Ishikawa (cell line): ENCODE data around the gene STH.

ENCODE experiments used
- CEBPB ChIP-seq: IDR thresholded peaks from 2 replicates; pipeline ENCODE4 v1.6.1; 2012
- CREB1 ChIP-seq: IDR thresholded peaks from 2 replicates; pipeline ENCODE4 v1.6.1; 2012; ENCODE audit warnings: low read depth
- EGR1 ChIP-seq: IDR thresholded peaks from 2 replicates; pipeline ENCODE4 v1.6.1; 2012
- EP300 ChIP-seq: IDR thresholded peaks from 2 replicates; pipeline ENCODE4 v1.6.1; 2012; ENCODE audit warnings: borderline replicate concordance
- FOXM1 ChIP-seq: IDR thresholded peaks from 2 replicates; pipeline ENCODE4 v1.6.1; 2012; ENCODE audit warnings: low read depth, borderline replicate concordance
- NFIC ChIP-seq: IDR thresholded peaks from 2 replicates; pipeline ENCODE4 v1.6.1; 2012
- RAD21 ChIP-seq: IDR thresholded peaks from 2 replicates; pipeline ENCODE4 v1.6.1; 2012; ENCODE audit warnings: low read depth
- REST ChIP-seq: IDR thresholded peaks from 2 replicates; pipeline ENCODE4 v1.6.1; 2012; ENCODE audit warnings: low read depth, mild to moderate bottlenecking
- TAF1 ChIP-seq: IDR thresholded peaks from 2 replicates; pipeline ENCODE4 v1.6.1; 2012; ENCODE audit warnings: low read depth, mild to moderate bottlenecking
- TCF12 ChIP-seq: IDR thresholded peaks from 2 replicates; pipeline ENCODE4 v1.6.1; 2012; ENCODE audit warnings: low read depth
- TEAD4 ChIP-seq: IDR thresholded peaks from 2 replicates; pipeline ENCODE4 v1.6.1; 2012
- YY1 ChIP-seq: IDR thresholded peaks from 2 replicates; pipeline ENCODE4 v1.6.1; 2012; ENCODE audit warnings: low read depth
- ZBTB7A ChIP-seq: IDR thresholded peaks from 2 replicates; pipeline ENCODE4 v1.6.1; 2012; ENCODE audit warnings: low read depth
- TF ChIP-seq, protein P1 (sequence below): IDR thresholded peaks from 2 replicates; pipeline ENCODE4 v1.6.1; 2012
- TF ChIP-seq, protein P2 (sequence below): IDR thresholded peaks from 2 replicates; pipeline ENCODE4 v1.6.1; 2012

Gene STH

DNA sequence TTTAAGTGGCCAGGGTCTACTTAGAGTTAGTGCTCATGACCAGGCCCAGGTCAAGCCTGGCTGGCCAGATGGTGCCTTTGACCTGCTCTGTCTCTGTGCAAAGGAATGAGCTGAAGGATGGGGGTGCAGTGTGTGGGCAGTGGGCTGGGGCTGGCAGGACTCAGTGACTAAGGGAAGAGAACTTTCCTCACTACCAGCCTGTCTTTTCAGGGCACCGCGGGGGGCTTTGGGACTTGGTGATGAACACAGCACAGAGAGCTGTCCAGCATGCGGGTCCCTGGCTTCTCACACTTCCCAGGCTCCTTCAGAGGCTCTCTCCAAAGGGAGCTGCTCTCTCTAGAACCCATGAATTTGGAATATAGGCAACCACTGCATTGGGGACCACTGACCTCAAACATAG lies 43.0 kb upstream of the STH start:
- TF ChIP-seq FOXM1 (no peak), ZBTB7A (no peak), REST (peak; percentile 45; the same call in 1 of the 2 replicates), NFIC (no peak), EGR1 (no peak), TAF1 (no peak)

- TF ChIP-seq CREB1 (no peak), REST (no peak), RAD21 (no peak)
Measured at GRCh38 chr17:45958307-45958706, 40.7 kb upstream of the STH start.

- TF ChIP-seq TCF12 (no peak), CREB1 (no peak), EGR1 (no peak)
Measured at GRCh38 chr17:45958994-45959665, 39.9 kb upstream of the STH start.

DNA sequence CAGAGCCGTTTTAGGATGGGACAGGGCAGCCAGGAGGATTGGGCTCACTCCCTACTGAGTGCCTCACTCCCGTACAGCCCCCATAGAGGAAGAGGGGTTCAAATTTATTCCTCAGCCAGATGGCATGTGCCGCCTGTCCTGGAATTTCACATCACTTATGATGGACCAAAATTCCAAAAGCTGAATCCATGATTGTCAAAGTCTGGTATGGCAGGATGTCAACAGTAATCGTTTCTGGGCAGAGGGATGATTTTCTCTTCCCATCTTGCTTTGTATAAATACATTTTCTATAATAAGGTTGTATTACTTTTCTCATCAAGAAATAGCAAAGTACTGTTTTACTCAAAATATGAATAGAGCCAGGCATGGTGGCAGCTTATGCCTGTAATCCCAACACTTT lies 38.7 kb upstream of the STH start:
- TF ChIP-seq TCF12 (no peak), CEBPB (no peak), FOXM1 (no peak), REST (no peak), RAD21 (no peak), EGR1 (no peak), ZBTB7A (no peak), TEAD4 (no peak), EP300 (no peak), NFIC (no peak), YY1 (no peak), TAF1 (no peak), CREB1 (no peak)
- TF ChIP-seq, protein P1, sequence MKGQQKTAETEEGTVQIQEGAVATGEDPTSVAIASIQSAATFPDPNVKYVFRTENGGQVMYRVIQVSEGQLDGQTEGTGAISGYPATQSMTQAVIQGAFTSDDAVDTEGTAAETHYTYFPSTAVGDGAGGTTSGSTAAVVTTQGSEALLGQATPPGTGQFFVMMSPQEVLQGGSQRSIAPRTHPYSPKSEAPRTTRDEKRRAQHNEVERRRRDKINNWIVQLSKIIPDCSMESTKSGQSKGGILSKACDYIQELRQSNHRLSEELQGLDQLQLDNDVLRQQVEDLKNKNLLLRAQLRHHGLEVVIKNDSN, result no peak
- TF ChIP-seq, protein P2, sequence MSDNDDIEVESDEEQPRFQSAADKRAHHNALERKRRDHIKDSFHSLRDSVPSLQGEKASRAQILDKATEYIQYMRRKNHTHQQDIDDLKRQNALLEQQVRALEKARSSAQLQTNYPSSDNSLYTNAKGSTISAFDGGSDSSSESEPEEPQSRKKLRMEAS, result no peak

- TF ChIP-seq, protein P1, result no peak
- TF ChIP-seq, protein P2, result no peak
- TF ChIP-seq TAF1 (no peak), RAD21 (no peak), YY1 (no peak), TCF12 (no peak), NFIC (no peak), EP300 (no peak), ZBTB7A (no peak), FOXM1 (no peak), CREB1 (no peak)
Measured at GRCh38 chr17:45961206-45961605, 37.8 kb upstream of the STH start.
